Measurements from ENCODE around the gene EHD3. TPM values are rescaled to one million over a fixed set of nuclear protein-coding genes. Genes with fewer than 3 reads are reported as not detected.

Gene EHD3

Small RNAs within 50 kb of the gene (small RNA-seq; reads per million reads assigned to genes)
- gene RNA5SP90 (ENCODE audit: low read depth) = not detected
